GM18861 (cell line): ENCODE results near the gene MEX3D.

ENCODE experiments used
- ATAC-seq: cut with Tn5 transposase; IDR thresholded peaks from one replicate; pipeline ENCODE4 v1.9.1; 2021; ENCODE audit not compliant: unreplicated experiment

MEX3D gene

GRCh38 chr19:1574354-1575136 is 6.4 kb upstream of the MEX3D start:
- ATAC-seq, result no peak

GRCh38 chr19:1572795-1573194 is 4.7 kb upstream of the MEX3D start:
- ATAC-seq, result no peak

GRCh38 chr19:1571358-1571757 is 3.2 kb upstream of the MEX3D start:
- no peak for ATAC-seq

GRCh38 chr19:1570836-1571235 is 2.7 kb upstream of the MEX3D start:
- ATAC-seq, result no peak

- ATAC-seq, result no peak
Observed at GRCh38 chr19:1569997-1570396, 1.9 kb upstream of the MEX3D start.

- no peak for ATAC-seq
Observed at GRCh38 chr19:1567848-1568227, 287 bp downstream of the MEX3D start.

- no peak for ATAC-seq
Observed at GRCh38 chr19:1567116-1567847, 843 bp downstream of the MEX3D start.

GRCh38 chr19:1566392-1567115 is 1.6 kb downstream of the MEX3D start:
- ATAC-seq, result no peak

GRCh38 chr19:1563251-1563650 is 4.9 kb downstream of the MEX3D start:
- no peak for ATAC-seq

GRCh38 chr19:1561236-1561842 is 6.8 kb downstream of the MEX3D start:
- ATAC-seq, result no peak

- ATAC-seq, result no peak
Observed at GRCh38 chr19:1560286-1560882, 7.7 kb downstream of the MEX3D start.

- ATAC-seq, result no peak
Observed at GRCh38 chr19:1558552-1558951, 9.6 kb downstream of the MEX3D start.

- ATAC-seq, result no peak
Observed at GRCh38 chr19:1556390-1557070, 11.6 kb downstream of the MEX3D start.

- ATAC-seq, result no peak
Observed at GRCh38 chr19:1555487-1556389, 12.4 kb downstream of the MEX3D start.

- ATAC-seq, result no peak
Observed at GRCh38 chr19:1554968-1555367, 13.2 kb downstream of the MEX3D start.

- ATAC-seq, result no peak
Observed at GRCh38 chr19:1553415-1553814, 14.7 kb downstream of the MEX3D start.

GRCh38 chr19:1551068-1552040 is 16.8 kb downstream of the MEX3D start:
- ATAC-seq, result no peak

GRCh38 chr19:1549332-1549945 is 18.7 kb downstream of the MEX3D start:
- no peak for ATAC-seq
